SU-DHL-6 (cell line): ENCODE results near the gene IL13RA2.

Experiments
- H2AFZ ChIP-seq: fragments of 200-600 bp; sonication (generic); 2 replicates; pipeline ENCODE4 v1.6.1; 2014; ENCODE audit warnings: low read depth, mild to moderate bottlenecking, moderate library complexity, mixed read lengths, antibody characterized with exemption, low read length; ENCODE audit not compliant: severe bottlenecking
- H3F3A ChIP-seq: fragments of 200-600 bp; shearing (Covaris generic); 2 replicates; pipeline ENCODE4 v1.6.0; 2016; ENCODE audit warnings: antibody characterized with exemption, mild to moderate bottlenecking; ENCODE audit not compliant: insufficient read depth
- H3K27ac ChIP-seq: fragments of 200-600 bp; sonication (generic); 2 replicates; pipeline ENCODE4 v1.5.1; 2016; ENCODE audit warnings: low read depth, mild to moderate bottlenecking, low read length, moderate library complexity, mixed read lengths
- H3K27me3 ChIP-seq: fragments of 200-600 bp; sonication (generic), shearing (Covaris generic); 2 replicates; pipeline ENCODE4 v1.6.0; 2014; ENCODE audit warnings: mild to moderate bottlenecking, low read length
- H3K36me3 ChIP-seq: fragments of 200-600 bp; sonication (generic); 2 replicates; pipeline ENCODE4 v1.6.1; 2014; ENCODE audit warnings: mild to moderate bottlenecking, low read length, mixed read lengths
- H3K4me2 ChIP-seq: fragments of 300-600, 200-600 bp; shearing (Covaris generic), sonication (generic); 2 replicates; pipeline ENCODE4 v1.6.0; 2014; ENCODE audit warnings: low read length, low read depth, mild to moderate bottlenecking; ENCODE audit not compliant: poor library complexity, severe bottlenecking
- H3K4me3 ChIP-seq: fragments of 200-600 bp; sonication (generic); 2 replicates; pipeline ENCODE4 v1.5.1; 2014; ENCODE audit warnings: antibody characterized with exemption, low read length, mild to moderate bottlenecking, mixed read lengths; ENCODE audit not compliant: insufficient read depth, poor library complexity, severe bottlenecking
- H3K79me2 ChIP-seq: fragments of 200-600 bp; sonication (generic); 2 replicates; pipeline ENCODE4 v1.6.1; 2014; ENCODE audit warnings: mild to moderate bottlenecking, low read length, moderate library complexity; ENCODE audit not compliant: insufficient read depth
- H3K9ac ChIP-seq: fragments of 200-600 bp; sonication (generic); 2 replicates; pipeline ENCODE4 v1.7.0; 2014; ENCODE audit warnings: mild to moderate bottlenecking, low read length
- H3K9me2 ChIP-seq: fragments of 200-600 bp; sonication (generic); replicated peaks from 2 replicates; pipeline ENCODE4 v1.6.1; 2014; ENCODE audit warnings: low read length; ENCODE audit not compliant: insufficient read depth
- H3K9me3 ChIP-seq: fragments of 200-600 bp; sonication (generic); 2 replicates; pipeline ENCODE4 v1.6.1; 2014; ENCODE audit warnings: low read length, mixed read lengths; ENCODE audit not compliant: insufficient read depth
- H4K20me1 ChIP-seq: fragments of 200-600 bp; sonication (generic); 2 replicates; pipeline ENCODE4 v1.6.1; 2014; ENCODE audit warnings: low read depth, mild to moderate bottlenecking, antibody characterized with exemption, low read length, moderate library complexity, mixed read lengths
- CTCF ChIP-seq: fragments of 200-600 bp; sonication (generic); IDR thresholded peaks from one replicate; pipeline ENCODE4 v1.5.1; 2017; ENCODE audit warnings: antibody characterized with exemption, mild to moderate bottlenecking, low read length, moderate library complexity; ENCODE audit not compliant: insufficient read depth, poor library complexity, severe bottlenecking
- EZH2phosphoT487 ChIP-seq: fragments of 200-600 bp; sonication (generic), shearing (Covaris generic); conservative IDR thresholded peaks from 2 replicates; pipeline ENCODE4 v1.6.1; 2018; ENCODE audit warnings: mild to moderate bottlenecking, antibody characterized with exemption, low read length, moderate library complexity, mixed read lengths

Gene IL13RA2

DNA sequence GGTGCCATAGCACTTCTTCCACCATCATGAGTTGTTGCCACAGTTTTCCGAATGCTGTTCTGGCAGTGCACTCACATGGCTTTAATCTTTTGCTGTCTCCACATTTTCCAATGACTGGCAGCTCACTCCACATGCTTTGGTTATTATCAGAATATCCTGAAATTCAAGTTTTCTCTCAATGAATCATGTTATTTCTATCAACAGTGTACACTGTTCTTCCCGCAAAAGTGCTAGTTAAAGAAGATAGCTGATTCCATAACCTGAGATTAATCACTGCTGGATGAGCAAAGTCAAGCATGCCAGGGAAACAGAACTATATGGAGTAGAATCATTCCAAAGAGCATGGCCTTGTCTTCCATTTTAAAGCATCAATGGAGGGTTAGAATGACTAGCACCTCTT is 14.6 kb upstream of the IL13RA2 start:
- Histone ChIP-seq H3K9me2 (no peaks in the 10 kb centered on the region), H3K9me3 (no peaks in the 10 kb centered on the region), H3K79me2 (no peaks in the 10 kb centered on the region), H4K20me1 (no peaks in the 10 kb centered on the region), H2AFZ (no peak overlapping the region), H3F3A (no peaks in the 10 kb centered on the region), H3K9ac (no peak overlapping the region), H3K36me3 (no peaks in the 10 kb centered on the region), H3K27me3 (no peaks in the 10 kb centered on the region), H3K4me3 (no peak overlapping the region), H3K4me2 (no peak overlapping the region), H3K27ac (no peak overlapping the region)
- TF ChIP-seq CTCF (no peak), EZH2phosphoT487 (no peak)

GRCh38 chrX:115030625-115031024 is 13.2 kb upstream of the IL13RA2 start:
- Histone ChIP-seq H3K4me2 (no peak overlapping the region), H3K4me3 (no peak overlapping the region), H2AFZ (no peak overlapping the region), H3K9ac (no peak overlapping the region), H3K27ac (no peak overlapping the region), H3K79me2 (no peaks in the 10 kb centered on the region), H3K36me3 (no peaks in the 10 kb centered on the region), H4K20me1 (no peaks in the 10 kb centered on the region), H3K9me2 (no peaks in the 10 kb centered on the region), H3K9me3 (no peaks in the 10 kb centered on the region), H3F3A (no peaks in the 10 kb centered on the region), H3K27me3 (no peaks in the 10 kb centered on the region)
- TF ChIP-seq CTCF (no peak), EZH2phosphoT487 (no peak)

GRCh38 chrX:115029869-115030570 is 12.6 kb upstream of the IL13RA2 start:
- Histone ChIP-seq H4K20me1 (no peaks in the 10 kb centered on the region), H2AFZ (no peak overlapping the region), H3K36me3 (no peaks in the 10 kb centered on the region), H3K9ac (no peak overlapping the region), H3K9me3 (no peaks in the 10 kb centered on the region), H3K9me2 (no peaks in the 10 kb centered on the region), H3K27ac (no peak overlapping the region), H3K27me3 (no peaks in the 10 kb centered on the region), H3K4me2 (no peak overlapping the region), H3K4me3 (no peak overlapping the region), H3K79me2 (no peaks in the 10 kb centered on the region), H3F3A (no peaks in the 10 kb centered on the region)
- no peak for TF ChIP-seq EZH2phosphoT487
- TF ChIP-seq CTCF: no peak
